Panc1 (cell line): ENCODE measurements around the gene ADPRHL1. TPM values are rescaled to one million over a fixed set of nuclear protein-coding genes. Genes with fewer than 3 reads are reported as not detected.

Experiments
- ATAC-seq: fragments of 200-7000 bp; cut with Tn5 transposase; 2 replicates; pipeline ENCODE4 v1.9.1; 2020; ENCODE audit warnings: mild to moderate bottlenecking, moderate library complexity
- BruUV-seq: library from RNA; stranded (reverse); fragments of 400-500 nt; replicated peaks from 2 replicates; lab custom pipeline; 2021; lab: Mats Ljungman, UMichigan
- CTCF ChIA-PET: fragments of 300-600 bp; sonication (Branson Sonifier 250); formaldehyde crosslinking; loops from one replicate; lab custom pipeline; 2022; ENCODE audit warnings: antibody characterized with exemption; lab: Charles Lee
- POLR2A ChIA-PET: fragments of 300-600 bp; sonication (Branson Sonifier 250); formaldehyde crosslinking; loops from one replicate; lab custom pipeline; 2022; ENCODE audit warnings: antibody characterized with exemption; lab: Charles Lee
- DNase-seq: peaks from one replicate; pipeline ENCODE4 v3.0.0-alpha.2; 2010; ENCODE audit warnings: low read depth, low spot score
- H3K27ac ChIP-seq: 2 replicates; pipeline ENCODE4 v1.5.1; 2011; ENCODE audit warnings: mild to moderate bottlenecking, low read length, inconsistent platforms
- H3K27me3 ChIP-seq: fragments of 200-500 bp; sonication (Bioruptor generic); 2 replicates; pipeline ENCODE4 v1.6.0; 2014; ENCODE audit warnings: low read length, inconsistent platforms; ENCODE audit not compliant: control insufficient read depth, insufficient read depth
- H3K36me3 ChIP-seq: fragments of 200-500 bp; sonication (Bioruptor generic); 2 replicates; pipeline ENCODE4 v1.5.1; 2014; ENCODE audit warnings: inconsistent platforms, mild to moderate bottlenecking, low read length, moderate library complexity; ENCODE audit not compliant: control insufficient read depth, insufficient read depth
- H3K4me1 ChIP-seq: 2 replicates; pipeline ENCODE4 v1.5.1; 2011; ENCODE audit warnings: inconsistent platforms, mild to moderate bottlenecking, low read length, moderate library complexity; ENCODE audit not compliant: control insufficient read depth, insufficient read depth
- H3K4me3 ChIP-seq, 2 experiments: 2 replicates each; pipeline ENCODE4 v1.5.1; 2011 to 2012; ENCODE audit warnings: low read depth in 2 of 2, low read length in 2 of 2, mild to moderate bottlenecking in 2 of 2, inconsistent platforms in 1 of 2, moderate library complexity in 1 of 2
- H3K9me3 ChIP-seq: fragments of 200-500 bp; sonication (Bioruptor generic); 2 replicates; pipeline ENCODE4 v1.5.1; 2014; ENCODE audit warnings: low read depth, mild to moderate bottlenecking, inconsistent platforms, low read length, moderate library complexity; ENCODE audit not compliant: control insufficient read depth, insufficient read depth
- POLR2AphosphoS5 ChIP-seq: IDR thresholded peaks from 2 replicates; pipeline ENCODE4 v1.6.1; 2012; ENCODE audit warnings: mild to moderate bottlenecking, low read depth, low read length, moderate library complexity
- REST ChIP-seq, 2 experiments: IDR thresholded peaks; 2 replicates each; pipeline ENCODE4 v1.6.1; 2011 to 2012; ENCODE audit warnings: low read depth in 2 of 2, control low read depth in 1 of 2, low read length in 1 of 2, mild to moderate bottlenecking in 1 of 2, moderate library complexity in 1 of 2; ENCODE audit not compliant: insufficient read depth in 1 of 2
- SIN3A ChIP-seq: IDR thresholded peaks from 2 replicates; pipeline ENCODE4 v1.6.1; 2012; ENCODE audit warnings: low read depth, mild to moderate bottlenecking, low read length, moderate library complexity, borderline replicate concordance; ENCODE audit not compliant: insufficient read depth
- TCF7L2 ChIP-seq: IDR thresholded peaks from 2 replicates; pipeline ENCODE4 v1.6.1; 2011; ENCODE audit warnings: mild to moderate bottlenecking, low read depth, low read length, inconsistent platforms
- in situ Hi-C: cut with HindIII; loops from 2 replicates; pipeline ENCODE4 v1.10.0; 2016; ENCODE audit warnings: low sequenced_read_pairs, low pct_unique_long_range_greater_than_20kb
- intact Hi-C: fragments of 100-400 bp; cut with micrococcal nuclease; formaldehyde crosslinking; loops from one replicate; pipeline ENCODE4 v1.10.0; 2022; ENCODE audit not compliant: unreplicated experiment
- total RNA-seq: library from RNA; stranded (reverse); gene quantifications from one replicate; pipeline ENCODE4 v1.2.1, GENCODE V29; 2021; ENCODE audit not compliant: unreplicated experiment
- TF ChIP-seq, protein P1 (sequence below): fragments of 450-650 bp; IDR thresholded peaks from 2 replicates; pipeline ENCODE4 v1.5.1; 2017; ENCODE audit warnings: mild to moderate bottlenecking

The ADPRHL1 gene
- total RNA-seq, 1 experiment from 2014 or later, result 4.8 TPM

- intact Hi-C loops, result no loop called here
- Histone ChIP-seq H3K4me1 (peaks cover 2% of the 10 kb centered on the region; the same call in 1 of the 2 replicates), H3K27me3 (no peaks in the 10 kb centered on the region), H3K27ac (no peak overlapping the region), H3K9me3 (no peaks in the 10 kb centered on the region), H3K4me3 (no peak overlapping the region), H3K36me3 (peaks cover 42% of the 10 kb centered on the region)
- BruUV-seq, result no TSS peak
- TF ChIP-seq, protein P1, sequence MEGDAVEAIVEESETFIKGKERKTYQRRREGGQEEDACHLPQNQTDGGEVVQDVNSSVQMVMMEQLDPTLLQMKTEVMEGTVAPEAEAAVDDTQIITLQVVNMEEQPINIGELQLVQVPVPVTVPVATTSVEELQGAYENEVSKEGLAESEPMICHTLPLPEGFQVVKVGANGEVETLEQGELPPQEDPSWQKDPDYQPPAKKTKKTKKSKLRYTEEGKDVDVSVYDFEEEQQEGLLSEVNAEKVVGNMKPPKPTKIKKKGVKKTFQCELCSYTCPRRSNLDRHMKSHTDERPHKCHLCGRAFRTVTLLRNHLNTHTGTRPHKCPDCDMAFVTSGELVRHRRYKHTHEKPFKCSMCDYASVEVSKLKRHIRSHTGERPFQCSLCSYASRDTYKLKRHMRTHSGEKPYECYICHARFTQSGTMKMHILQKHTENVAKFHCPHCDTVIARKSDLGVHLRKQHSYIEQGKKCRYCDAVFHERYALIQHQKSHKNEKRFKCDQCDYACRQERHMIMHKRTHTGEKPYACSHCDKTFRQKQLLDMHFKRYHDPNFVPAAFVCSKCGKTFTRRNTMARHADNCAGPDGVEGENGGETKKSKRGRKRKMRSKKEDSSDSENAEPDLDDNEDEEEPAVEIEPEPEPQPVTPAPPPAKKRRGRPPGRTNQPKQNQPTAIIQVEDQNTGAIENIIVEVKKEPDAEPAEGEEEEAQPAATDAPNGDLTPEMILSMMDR, result no peak
- TF ChIP-seq POLR2AphosphoS5, result no peak
- TF ChIP-seq REST (IDR thresholded peaks at IDR 0.05; ENCODE audit: insufficient read depth in 1 of 2, low read depth in 2 of 2, low read length in 1 of 2), result no peak
- TF ChIP-seq SIN3A, result no peak
- no peak for TF ChIP-seq TCF7L2
- DNase-seq (no peak), ATAC-seq (no peak)
- CTCF ChIA-PET, result no interaction called here
- in situ Hi-C loops, result no loop called here
- POLR2A ChIA-PET, result no interaction called here
Observed at GRCh38 chr13:113499936-113500335, 46.6 kb upstream of the ADPRHL1 start.

DNA sequence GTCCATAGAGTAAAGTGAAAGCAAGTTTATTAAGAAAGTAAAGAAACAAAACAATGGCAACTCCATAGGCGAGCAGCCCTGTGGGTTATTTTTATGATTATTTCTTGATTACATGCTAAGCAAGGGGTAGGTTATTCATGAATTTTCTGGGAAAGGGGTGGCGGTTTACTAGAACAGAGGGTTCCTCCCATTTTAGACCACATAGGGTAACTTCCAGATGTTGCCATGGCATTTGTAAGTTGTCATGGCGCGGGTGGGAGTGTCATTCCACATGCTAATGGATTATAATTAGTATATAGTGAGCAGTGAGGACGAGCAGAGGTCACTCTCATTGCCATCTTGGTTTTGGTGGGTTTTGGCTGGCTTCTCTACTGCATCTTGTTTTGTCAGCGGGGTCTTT is 45.6 kb upstream of the ADPRHL1 start:
- BruUV-seq, result no TSS peak
- ChIA-PET POLR2A (no interaction called here), CTCF (no interaction called here)
- Histone ChIP-seq H3K27ac (no peak overlapping the region), H3K4me1 (peaks cover 12% of the 10 kb centered on the region), H3K9me3 (no peaks in the 10 kb centered on the region), H3K27me3 (no peaks in the 10 kb centered on the region), H3K4me3 (no peak overlapping the region), H3K36me3 (peaks cover 38% of the 10 kb centered on the region)
- intact Hi-C loops (no loop called here), in situ Hi-C loops (no loop called here)
- DNase-seq, result no peak
- ATAC-seq, result no peak
- no peak for TF ChIP-seq SIN3A

- ATAC-seq (no peak), DNase-seq (no peak)
- intact Hi-C loops (no loop called here), in situ Hi-C loops (no loop called here)
- ChIA-PET POLR2A (no interaction called here), CTCF (interaction anchor here (0.5 kb wide), 1 partner anchor 43 kb away, joined by 3 read pairs; no protein-coding TSS in a partner anchor)
- no TSS peak for BruUV-seq
- no peaks in the 10 kb centered on the region for H3K27me3 ChIP-seq
- no peaks in the 10 kb centered on the region for H3K9me3 ChIP-seq
- H3K27ac ChIP-seq, result no peak overlapping the region
- no peak for TF ChIP-seq POLR2AphosphoS5
- TF ChIP-seq SIN3A, result no peak
- TF ChIP-seq REST (IDR thresholded peaks at IDR 0.05; ENCODE audit: insufficient read depth in 1 of 2, low read depth in 2 of 2, low read length in 1 of 2), result no peak
- TF ChIP-seq, protein P1, result no peak
- no peak for TF ChIP-seq TCF7L2
- H3K4me1 ChIP-seq, result peaks cover 26% of the 10 kb centered on the region
- H3K36me3 ChIP-seq, result peaks cover 31% of the 10 kb centered on the region
- H3K4me3 ChIP-seq, result no peak overlapping the region
Observed at GRCh38 chr13:113497217-113497616, 43.9 kb upstream of the ADPRHL1 start.
